ENCODE measurements around the gene SLC38A10.

SLC38A10 gene

DNA sequence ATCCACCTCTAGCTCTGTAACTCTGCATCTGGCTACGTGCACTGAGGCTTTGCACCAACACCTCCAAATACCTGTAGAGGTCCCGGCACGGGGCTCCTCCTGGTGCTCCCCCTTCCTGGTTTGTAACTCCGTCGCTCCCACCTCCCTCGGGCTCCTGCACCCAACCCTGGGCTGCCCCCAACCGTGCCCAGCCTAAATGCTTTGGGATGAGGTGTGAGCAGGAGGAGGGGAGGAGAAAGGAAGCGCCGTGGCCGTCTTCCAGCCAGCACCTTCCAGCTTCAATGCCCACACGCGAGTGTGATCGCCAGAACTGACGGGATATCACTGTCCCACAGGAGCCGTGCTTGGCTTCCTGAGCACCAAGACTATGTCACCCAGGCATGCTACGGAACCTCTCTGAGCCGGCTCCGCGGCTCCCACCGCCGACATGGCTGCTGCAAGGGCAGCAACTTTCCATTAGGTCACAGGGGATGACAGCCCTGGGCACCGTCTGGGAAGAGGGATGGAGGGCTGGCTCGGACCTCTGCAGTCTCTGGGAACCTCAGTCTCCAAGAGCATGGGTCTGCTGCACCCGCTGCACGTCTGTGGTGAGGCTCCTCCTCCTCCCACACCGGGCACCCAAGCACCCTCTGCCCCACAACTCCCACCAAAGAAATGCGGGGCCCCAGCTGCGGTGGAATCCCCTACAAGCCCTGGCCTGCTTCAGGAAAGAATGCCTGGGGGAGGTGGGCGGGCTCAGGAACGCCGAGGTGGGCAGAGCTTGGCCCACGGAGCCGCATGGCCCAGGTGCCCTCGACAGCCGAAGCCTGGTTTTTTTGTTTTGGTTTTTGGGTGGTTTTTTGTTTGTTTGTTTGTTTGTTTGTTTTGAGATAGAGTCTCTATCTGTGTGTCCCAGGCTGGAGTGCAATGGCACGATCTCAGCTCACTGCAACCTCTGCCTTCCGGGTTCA is 6.4 kb upstream of the SLC38A10 start:
- no peak for DNase-seq (ENCODE audit: low read depth)
- TF ChIP-seq, protein P1, sequence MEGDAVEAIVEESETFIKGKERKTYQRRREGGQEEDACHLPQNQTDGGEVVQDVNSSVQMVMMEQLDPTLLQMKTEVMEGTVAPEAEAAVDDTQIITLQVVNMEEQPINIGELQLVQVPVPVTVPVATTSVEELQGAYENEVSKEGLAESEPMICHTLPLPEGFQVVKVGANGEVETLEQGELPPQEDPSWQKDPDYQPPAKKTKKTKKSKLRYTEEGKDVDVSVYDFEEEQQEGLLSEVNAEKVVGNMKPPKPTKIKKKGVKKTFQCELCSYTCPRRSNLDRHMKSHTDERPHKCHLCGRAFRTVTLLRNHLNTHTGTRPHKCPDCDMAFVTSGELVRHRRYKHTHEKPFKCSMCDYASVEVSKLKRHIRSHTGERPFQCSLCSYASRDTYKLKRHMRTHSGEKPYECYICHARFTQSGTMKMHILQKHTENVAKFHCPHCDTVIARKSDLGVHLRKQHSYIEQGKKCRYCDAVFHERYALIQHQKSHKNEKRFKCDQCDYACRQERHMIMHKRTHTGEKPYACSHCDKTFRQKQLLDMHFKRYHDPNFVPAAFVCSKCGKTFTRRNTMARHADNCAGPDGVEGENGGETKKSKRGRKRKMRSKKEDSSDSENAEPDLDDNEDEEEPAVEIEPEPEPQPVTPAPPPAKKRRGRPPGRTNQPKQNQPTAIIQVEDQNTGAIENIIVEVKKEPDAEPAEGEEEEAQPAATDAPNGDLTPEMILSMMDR (conservative IDR thresholded peaks at IDR 0.05; ENCODE audit: low read length): no peak
- no peak overlapping the region for H3K4me3 ChIP-seq (ENCODE audit: low read length)

DNA sequence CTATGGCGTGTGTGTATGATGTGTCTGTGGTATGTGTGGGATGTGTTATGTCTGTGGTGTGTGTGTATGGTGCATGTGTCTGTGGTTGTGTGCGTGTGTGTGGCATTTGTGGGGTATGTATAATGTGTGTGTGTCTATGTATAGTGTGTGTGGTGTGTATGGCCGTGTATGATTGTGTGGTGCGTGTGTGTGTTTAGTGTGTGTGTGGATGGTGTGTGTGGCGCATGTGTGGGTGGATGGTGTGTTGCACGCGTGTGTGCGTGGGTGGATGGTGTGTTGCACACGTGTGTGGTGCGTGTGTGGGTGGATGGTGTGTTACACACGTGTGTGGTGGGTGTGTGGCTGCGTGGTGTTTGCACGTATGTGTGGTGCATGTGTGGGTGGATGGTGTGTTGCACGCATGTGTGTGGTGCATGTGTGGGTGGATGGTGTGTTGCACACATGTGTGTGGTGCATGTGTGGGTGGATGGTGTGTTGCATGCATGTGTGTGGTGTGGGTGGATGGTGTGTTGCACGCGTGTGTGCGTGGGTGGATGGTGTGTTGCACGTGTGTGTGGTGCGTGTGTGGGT is 5.6 kb upstream of the SLC38A10 start:
- TF ChIP-seq, protein P1 (conservative IDR thresholded peaks at IDR 0.05; ENCODE audit: low read length): no peak

DNA sequence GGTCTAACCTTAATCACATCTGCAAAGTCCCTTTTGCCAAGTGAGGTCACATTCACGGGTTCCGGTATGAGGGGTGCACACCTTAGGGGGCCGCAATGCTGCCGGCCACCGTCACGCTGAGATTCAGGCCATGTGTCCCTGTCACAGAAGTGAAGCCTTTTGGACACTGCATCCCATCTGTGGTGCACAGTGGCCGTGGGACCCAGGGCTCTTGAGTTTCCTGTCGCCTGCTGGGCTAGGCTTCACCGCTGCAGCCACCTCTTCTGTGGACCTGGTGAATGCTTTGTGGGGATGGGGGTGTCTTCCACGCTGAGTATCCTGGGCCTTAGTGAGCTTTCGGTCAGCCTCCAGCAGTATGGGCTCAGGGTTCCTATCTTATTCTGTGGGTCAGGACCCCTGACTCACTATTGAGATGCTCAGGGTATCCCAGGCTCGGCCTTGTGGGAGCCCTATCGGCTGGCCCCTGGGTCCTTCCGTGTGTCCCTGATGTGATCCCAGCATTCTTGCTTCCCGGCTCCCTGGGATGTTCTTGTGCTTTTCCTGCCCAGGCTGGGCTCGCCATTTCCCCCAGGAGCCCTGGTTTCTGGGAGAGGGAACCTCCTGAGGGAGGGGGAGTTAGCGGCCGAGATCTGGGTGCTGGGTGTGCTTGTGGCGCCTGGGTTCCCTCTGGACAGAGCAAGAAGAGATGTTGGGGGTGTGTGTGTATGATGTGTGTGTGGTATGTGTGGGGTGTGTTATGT is 4.9 kb upstream of the SLC38A10 start:
- no peak overlapping the region for H3K4me3 ChIP-seq (ENCODE audit: low read length)
- DNase-seq (ENCODE audit: low read depth): no peak
- TF ChIP-seq, protein P1 (conservative IDR thresholded peaks at IDR 0.05; ENCODE audit: low read length): no peak

More for the DNA sequence above, 5.6 kb upstream of the SLC38A10 start:
- no peak overlapping the region for H3K4me3 ChIP-seq (ENCODE audit: low read length)
- no peak for DNase-seq (ENCODE audit: low read depth)

DNA sequence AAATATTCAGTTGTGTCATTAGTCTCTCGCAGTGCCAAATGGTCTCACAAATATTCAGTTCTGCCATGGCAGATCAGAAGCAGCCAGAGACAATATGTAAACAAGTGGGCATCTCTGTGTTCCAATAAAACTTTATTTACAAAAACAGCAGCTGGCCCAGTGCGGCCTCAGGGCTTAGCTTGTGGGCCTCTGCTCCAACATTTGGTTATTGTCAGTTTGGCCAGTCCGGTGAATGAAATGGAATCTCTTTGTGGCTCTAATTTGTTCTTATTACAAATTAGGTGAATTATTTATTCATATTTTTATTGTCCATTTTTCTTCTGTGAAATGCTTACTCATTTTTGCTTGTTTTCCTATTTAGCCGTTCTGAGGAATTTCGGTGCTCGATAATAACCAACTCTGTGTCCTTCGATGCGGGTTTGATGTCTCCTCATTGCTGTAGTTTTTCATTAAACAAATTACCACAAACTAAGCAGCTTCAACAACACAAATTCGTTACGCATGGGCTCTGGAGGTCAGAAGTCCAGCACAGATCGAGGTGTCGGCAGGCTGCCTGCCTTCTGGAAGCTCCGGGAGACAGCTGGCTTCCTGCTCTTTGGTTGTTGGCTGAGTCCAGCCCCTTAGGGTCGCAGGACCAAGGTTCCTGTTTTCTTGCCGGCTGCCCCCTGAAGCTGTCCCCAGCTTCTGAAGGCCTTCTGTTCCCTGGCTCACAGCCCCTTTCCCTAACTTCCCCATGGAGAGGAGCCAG is 4.1 kb upstream of the SLC38A10 start:
- TF ChIP-seq, protein P1 (conservative IDR thresholded peaks at IDR 0.05; ENCODE audit: low read length): no peak
- no peak overlapping the region for H3K4me3 ChIP-seq (ENCODE audit: low read length)
- no peak for DNase-seq (ENCODE audit: low read depth)

DNA sequence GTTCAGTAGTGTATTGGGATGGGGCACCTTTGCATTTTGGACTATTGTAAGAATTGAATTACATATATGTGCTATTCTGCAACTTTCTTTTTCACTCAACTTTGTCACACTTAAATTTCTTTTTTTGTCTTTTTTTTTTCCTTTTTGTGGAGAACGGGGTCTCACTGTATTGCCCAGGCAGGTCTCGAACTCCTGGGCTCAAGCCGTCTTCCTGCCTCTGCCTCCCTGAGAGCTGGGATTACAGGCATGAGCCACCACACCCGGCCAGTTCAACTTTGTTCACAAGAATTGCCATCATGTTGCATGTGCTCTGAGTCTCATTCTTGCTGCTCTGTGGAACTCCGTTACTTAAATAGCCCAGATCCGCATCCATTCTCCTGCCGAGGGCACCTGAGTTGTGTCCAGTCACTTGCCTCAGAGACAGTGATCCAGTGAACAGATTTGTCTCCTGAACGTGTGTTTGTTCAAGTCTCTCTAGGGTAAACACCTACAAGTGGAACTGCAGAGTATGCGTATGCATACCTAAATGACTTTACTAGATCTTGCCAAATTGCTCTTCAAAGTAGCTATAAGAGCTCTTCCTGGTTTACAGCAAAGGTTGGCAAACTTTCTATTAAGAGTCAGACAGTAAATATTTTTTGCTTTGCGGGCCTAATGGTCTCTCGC is 3.4 kb upstream of the SLC38A10 start:
- no peak for DNase-seq (ENCODE audit: low read depth)

More for the DNA sequence above, 3.4 kb upstream of the SLC38A10 start:
- TF ChIP-seq, protein P1 (conservative IDR thresholded peaks at IDR 0.05; ENCODE audit: low read length): no peak
- H3K4me3 ChIP-seq (ENCODE audit: low read length): no peak overlapping the region

Measured in AG10803 (cell line).